ENCODE results near the gene GUCY1A2. TPM values are rescaled to one million over a fixed set of nuclear protein-coding genes. Genes with fewer than 3 reads are reported as not detected.

Gene GUCY1A2
- total RNA-seq, 2 donors from 2014 or later: 0.77 to 1.2 TPM

- Histone ChIP-seq H3K4me3 (no peak overlapping the region), H3K36me3 (no peaks in the 10 kb centered on the region), H3K9ac (ENCODE audit: low read depth in 2 of 2, low read length in 2 of 2) (no peak overlapping the region), H3K27me3 (no peaks in the 10 kb centered on the region), H3K9me3 (no peaks in the 10 kb centered on the region), H3K4me1 (no peaks in the 10 kb centered on the region), H3K27ac (no peak overlapping the region)
- DNase-seq: no peak
- TF ChIP-seq, protein P1, sequence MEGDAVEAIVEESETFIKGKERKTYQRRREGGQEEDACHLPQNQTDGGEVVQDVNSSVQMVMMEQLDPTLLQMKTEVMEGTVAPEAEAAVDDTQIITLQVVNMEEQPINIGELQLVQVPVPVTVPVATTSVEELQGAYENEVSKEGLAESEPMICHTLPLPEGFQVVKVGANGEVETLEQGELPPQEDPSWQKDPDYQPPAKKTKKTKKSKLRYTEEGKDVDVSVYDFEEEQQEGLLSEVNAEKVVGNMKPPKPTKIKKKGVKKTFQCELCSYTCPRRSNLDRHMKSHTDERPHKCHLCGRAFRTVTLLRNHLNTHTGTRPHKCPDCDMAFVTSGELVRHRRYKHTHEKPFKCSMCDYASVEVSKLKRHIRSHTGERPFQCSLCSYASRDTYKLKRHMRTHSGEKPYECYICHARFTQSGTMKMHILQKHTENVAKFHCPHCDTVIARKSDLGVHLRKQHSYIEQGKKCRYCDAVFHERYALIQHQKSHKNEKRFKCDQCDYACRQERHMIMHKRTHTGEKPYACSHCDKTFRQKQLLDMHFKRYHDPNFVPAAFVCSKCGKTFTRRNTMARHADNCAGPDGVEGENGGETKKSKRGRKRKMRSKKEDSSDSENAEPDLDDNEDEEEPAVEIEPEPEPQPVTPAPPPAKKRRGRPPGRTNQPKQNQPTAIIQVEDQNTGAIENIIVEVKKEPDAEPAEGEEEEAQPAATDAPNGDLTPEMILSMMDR (IDR thresholded peaks at IDR 0.05): no peak
- intact Hi-C loops (cut with DNase I): no loop called here
Observed at GRCh38 chr11:106920899-106921509, 97.3 kb downstream of the GUCY1A2 start.

GRCh38 chr11:106917973-106918372, 100.3 kb downstream of the GUCY1A2 start:
- Histone ChIP-seq H3K27ac (no peak overlapping the region), H3K4me3 (no peak overlapping the region), H3K4me1 (no peaks in the 10 kb centered on the region), H3K9ac (ENCODE audit: low read depth in 2 of 2, low read length in 2 of 2) (no peak overlapping the region), H3K9me3 (no peaks in the 10 kb centered on the region), H3K27me3 (no peaks in the 10 kb centered on the region), H3K36me3 (no peaks in the 10 kb centered on the region)
- no peak for DNase-seq
- TF ChIP-seq, protein P1 (IDR thresholded peaks at IDR 0.05): no peak
- intact Hi-C loops (cut with DNase I): no loop called here

DNA sequence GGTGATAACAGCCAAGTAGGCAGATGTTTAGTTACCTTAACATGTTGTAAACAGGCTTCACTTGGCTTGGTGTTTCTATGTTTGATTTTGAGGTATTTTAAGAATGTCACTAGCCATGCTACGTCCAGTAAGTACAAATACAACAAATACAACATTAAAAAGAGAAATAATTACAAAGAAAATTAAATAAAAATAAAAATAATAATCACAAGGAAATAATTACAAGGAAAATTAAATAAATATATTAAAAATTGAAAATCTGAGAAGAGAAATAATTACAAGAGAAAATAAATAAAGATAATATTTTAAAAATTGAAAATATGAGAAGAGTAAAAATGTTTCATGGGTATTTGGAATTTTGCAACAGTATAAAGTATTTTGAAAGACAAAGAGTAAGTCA, 103.9 kb downstream of the GUCY1A2 start:
- no peak overlapping the region for H3K9ac ChIP-seq (ENCODE audit: low read depth in 2 of 2, low read length in 2 of 2)
- no peaks in the 10 kb centered on the region for H3K27me3 ChIP-seq
- H3K36me3 ChIP-seq: no peaks in the 10 kb centered on the region
- no peak overlapping the region for H3K27ac ChIP-seq
- no peaks in the 10 kb centered on the region for H3K9me3 ChIP-seq
- H3K4me3 ChIP-seq: no peak overlapping the region
- intact Hi-C loops (cut with DNase I): no loop called here
- no peaks in the 10 kb centered on the region for H3K4me1 ChIP-seq
- no peak for DNase-seq
- TF ChIP-seq, protein P1 (IDR thresholded peaks at IDR 0.05): no peak

GRCh38 chr11:106913141-106913540, 105.1 kb downstream of the GUCY1A2 start:
- no peak overlapping the region for H3K9ac ChIP-seq (ENCODE audit: low read depth in 2 of 2, low read length in 2 of 2)
- H3K4me3 ChIP-seq: no peak overlapping the region
- H3K9me3 ChIP-seq: no peaks in the 10 kb centered on the region
- no peak overlapping the region for H3K27ac ChIP-seq
- no peaks in the 10 kb centered on the region for H3K27me3 ChIP-seq
- no peaks in the 10 kb centered on the region for H3K36me3 ChIP-seq
- no peak for DNase-seq
- intact Hi-C loops (cut with DNase I): no loop called here
- H3K4me1 ChIP-seq: no peaks in the 10 kb centered on the region
- TF ChIP-seq, protein P1 (IDR thresholded peaks at IDR 0.05): no peak

DNA sequence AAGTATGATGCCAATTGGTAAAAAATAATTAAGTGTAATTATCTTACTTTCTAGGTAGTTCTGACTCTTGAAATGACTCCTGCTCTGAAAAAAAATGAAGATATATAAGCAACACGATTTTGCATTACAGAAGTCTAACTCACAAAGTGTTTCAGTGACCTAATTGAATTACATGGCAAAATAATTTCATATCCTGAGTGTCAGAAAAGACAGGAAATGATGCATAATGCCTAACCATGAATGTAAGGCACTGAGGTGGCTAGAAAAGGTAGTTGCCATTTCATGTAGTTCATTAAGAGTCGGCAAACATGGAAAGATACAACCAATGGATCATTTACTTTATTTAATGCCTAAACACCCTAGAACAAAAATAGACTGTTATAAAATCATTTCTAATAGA, 113.5 kb downstream of the GUCY1A2 start:
- no peak for DNase-seq
- H3K36me3 ChIP-seq: no peaks in the 10 kb centered on the region
- intact Hi-C loops (cut with DNase I): no loop called here
- H3K9me3 ChIP-seq: no peaks in the 10 kb centered on the region
- TF ChIP-seq, protein P1 (IDR thresholded peaks at IDR 0.05): no peak
- H3K9ac ChIP-seq (ENCODE audit: low read depth in 2 of 2, low read length in 2 of 2): no peak overlapping the region
- H3K27me3 ChIP-seq: no peaks in the 10 kb centered on the region
- no peak overlapping the region for H3K27ac ChIP-seq
- no peak overlapping the region for H3K4me3 ChIP-seq
- H3K4me1 ChIP-seq: no peaks in the 10 kb centered on the region
